ENCODE results near the gene B3GAT1.

- TF ChIP-seq ZNF317 (CRISPR knock-in tag; IDR thresholded peaks at IDR 0.05) = no peak
- no peak for TF ChIP-seq KLF6 (CRISPR knock-in tag; IDR thresholded peaks at IDR 0.05)
- no peak for TF ChIP-seq ZNF639 (CRISPR knock-in tag; conservative IDR thresholded peaks at IDR 0.05)
- no peak for TF ChIP-seq REST (IDR thresholded peaks at IDR 0.05; ENCODE audit: borderline replicate concordance in 1 of 2, low read depth in 1 of 2, low read length in 2 of 2)
- TF ChIP-seq RFX5 (IDR thresholded peaks at IDR 0.05; ENCODE audit: low read depth, low read length) = no peak
- no peak for TF ChIP-seq EHMT2 (IDR thresholded peaks at IDR 0.05; ENCODE audit: borderline replicate concordance, low read depth, low read length)
- no peak for TF ChIP-seq ZNF569 (CRISPR knock-in tag; IDR thresholded peaks at IDR 0.05; ENCODE audit: borderline replicate concordance)
- no peak for TF ChIP-seq PRDM4 (CRISPR knock-in tag; IDR thresholded peaks at IDR 0.05; ENCODE audit: borderline replicate concordance)
These were observed 37.0 kb downstream of the B3GAT1 start for GRCh38 chr11:134374891-134375550.
